GM12864 (cell line): Measurements from ENCODE around the gene CDS1.

Experiments
- DNase-seq: peaks from one replicate; pipeline ENCODE4 v3.0.0-alpha.2; 2011; ENCODE audit warnings: low read depth
- H3K4me3 ChIP-seq: 2 replicates; pipeline ENCODE4 v1.5.1; 2011; ENCODE audit warnings: mild to moderate bottlenecking, low read depth, low read length, control low read depth
- TF ChIP-seq, protein P1 (sequence below): IDR thresholded peaks from 2 replicates; pipeline ENCODE4 v1.5.1; 2011; ENCODE audit warnings: low read depth, mild to moderate bottlenecking, moderate library complexity, low read length, control low read depth, inconsistent platforms; ENCODE audit errors: missing control alignments

The CDS1 gene

GRCh38 chr4:84631573-84631972, 48.6 kb downstream of the CDS1 start:
- H3K4me3 ChIP-seq = no peak overlapping the region
- TF ChIP-seq, protein P1, sequence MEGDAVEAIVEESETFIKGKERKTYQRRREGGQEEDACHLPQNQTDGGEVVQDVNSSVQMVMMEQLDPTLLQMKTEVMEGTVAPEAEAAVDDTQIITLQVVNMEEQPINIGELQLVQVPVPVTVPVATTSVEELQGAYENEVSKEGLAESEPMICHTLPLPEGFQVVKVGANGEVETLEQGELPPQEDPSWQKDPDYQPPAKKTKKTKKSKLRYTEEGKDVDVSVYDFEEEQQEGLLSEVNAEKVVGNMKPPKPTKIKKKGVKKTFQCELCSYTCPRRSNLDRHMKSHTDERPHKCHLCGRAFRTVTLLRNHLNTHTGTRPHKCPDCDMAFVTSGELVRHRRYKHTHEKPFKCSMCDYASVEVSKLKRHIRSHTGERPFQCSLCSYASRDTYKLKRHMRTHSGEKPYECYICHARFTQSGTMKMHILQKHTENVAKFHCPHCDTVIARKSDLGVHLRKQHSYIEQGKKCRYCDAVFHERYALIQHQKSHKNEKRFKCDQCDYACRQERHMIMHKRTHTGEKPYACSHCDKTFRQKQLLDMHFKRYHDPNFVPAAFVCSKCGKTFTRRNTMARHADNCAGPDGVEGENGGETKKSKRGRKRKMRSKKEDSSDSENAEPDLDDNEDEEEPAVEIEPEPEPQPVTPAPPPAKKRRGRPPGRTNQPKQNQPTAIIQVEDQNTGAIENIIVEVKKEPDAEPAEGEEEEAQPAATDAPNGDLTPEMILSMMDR = no peak
- DNase-seq = no peak

DNA sequence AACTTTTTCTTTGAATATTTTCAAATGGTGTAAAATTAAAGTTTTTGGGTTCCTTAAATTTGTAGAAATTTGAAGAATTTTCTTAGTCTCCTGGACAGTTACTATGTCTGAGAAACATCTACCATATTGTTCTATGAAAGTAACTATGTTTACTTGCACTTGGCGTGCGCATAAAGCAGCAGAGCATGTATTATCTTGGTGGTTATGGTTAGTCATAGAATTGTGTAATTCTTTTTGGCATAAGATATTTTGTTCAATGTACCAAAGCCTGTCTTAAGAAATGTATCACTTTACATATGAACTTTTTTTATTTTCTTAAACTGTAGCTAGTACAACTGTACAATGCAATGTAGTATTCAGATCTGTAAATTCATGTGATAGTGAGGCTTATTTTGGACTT, 49.2 kb downstream of the CDS1 start:
- no peak for DNase-seq
- no peak overlapping the region for H3K4me3 ChIP-seq
- TF ChIP-seq, protein P1 = no peak

GRCh38 chr4:84634961-84635360, 52.0 kb downstream of the CDS1 start:
- no peak for DNase-seq
- H3K4me3 ChIP-seq = no peak overlapping the region
- TF ChIP-seq, protein P1 = no peak

GRCh38 chr4:84638092-84638491, 55.2 kb downstream of the CDS1 start:
- TF ChIP-seq, protein P1 = no peak

DNA sequence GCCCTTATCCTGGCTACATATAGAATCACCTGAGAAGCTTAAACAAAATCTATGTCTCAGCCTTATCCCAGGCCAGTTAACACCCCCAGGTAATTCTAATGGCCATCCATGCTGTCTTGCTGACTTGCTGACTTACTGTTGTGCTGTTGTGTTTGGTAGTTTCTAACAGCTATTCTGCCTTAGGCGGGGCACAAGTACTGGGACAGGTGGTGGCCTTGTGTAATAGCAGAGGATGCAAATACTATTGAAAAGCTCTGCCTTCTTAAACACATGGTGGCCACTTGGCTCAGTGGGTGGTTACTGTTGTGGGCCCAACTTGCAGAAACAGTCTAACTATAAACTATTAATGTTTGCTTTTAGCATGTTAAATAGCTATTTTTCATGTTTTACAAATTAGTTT, 56.2 kb downstream of the CDS1 start:
- DNase-seq = no peak
- no peak overlapping the region for H3K4me3 ChIP-seq
- TF ChIP-seq, protein P1 = no peak

More at GRCh38 chr4:84638092-84638491, 55.2 kb downstream of the CDS1 start:
- no peak for DNase-seq
- H3K4me3 ChIP-seq = no peak overlapping the region

DNA sequence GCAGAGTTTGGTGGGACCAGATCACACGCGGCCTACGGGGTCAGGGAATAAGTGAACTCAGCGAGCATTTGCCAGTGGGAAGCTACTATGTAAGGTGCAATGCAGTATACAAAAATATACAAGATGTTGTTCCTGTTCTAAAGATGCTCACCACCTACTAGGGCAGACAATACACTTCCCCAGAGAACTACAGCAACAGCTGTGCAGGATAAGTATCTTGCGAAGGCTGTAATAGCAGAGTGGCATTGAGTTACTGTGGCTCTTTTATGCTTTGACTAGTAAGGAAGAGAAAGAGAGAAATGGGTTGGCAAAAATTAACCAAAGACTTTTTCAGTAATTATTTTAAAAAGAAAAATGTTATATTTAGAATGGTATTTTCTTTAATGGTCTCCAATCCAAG, 61.2 kb downstream of the CDS1 start:
- H3K4me3 ChIP-seq = no peak overlapping the region
- no peak for DNase-seq
- TF ChIP-seq, protein P1 = no peak

DNA sequence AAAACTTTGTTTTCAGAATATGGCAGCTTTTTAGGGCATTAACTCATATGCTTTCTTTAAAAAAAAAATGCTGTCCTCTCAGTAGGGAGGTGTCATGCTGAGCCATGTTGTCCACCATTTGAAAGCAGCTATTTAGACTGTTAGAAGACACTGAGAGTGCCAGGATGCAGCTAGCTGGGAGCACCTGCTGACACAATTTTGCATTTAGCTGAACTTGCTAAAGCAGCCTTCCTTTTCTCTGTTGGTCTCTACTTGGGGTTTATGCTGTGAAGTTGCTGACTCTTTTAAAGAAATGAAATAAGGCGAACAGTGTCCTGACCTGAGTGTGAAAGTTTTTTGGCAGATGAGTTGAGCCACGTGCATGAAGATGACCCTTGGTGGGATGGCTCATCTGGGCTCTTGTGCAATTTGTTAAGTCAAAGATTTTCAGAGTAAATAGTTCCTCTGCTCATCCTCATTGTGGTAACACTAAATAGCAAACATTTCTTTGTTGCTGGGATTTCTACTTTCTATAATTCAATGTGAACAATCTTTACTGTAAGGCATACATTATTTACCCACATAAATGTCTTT, 64.5 kb downstream of the CDS1 start:
- no peak overlapping the region for H3K4me3 ChIP-seq
- TF ChIP-seq, protein P1 = no peak
- DNase-seq = no peak
